Endothelial cell of umbilical vein (primary cell): ENCODE results near the gene SYNGR3. TPM values are rescaled to one million over a fixed set of nuclear protein-coding genes. Genes with fewer than 3 reads are reported as not detected.
"Not testable (repeated sequence)": the region's sequence is repeated elsewhere in the genome, so short reads cannot be mapped to it uniquely, and the experiment has no call there.

ENCODE experiments used
- BruUV-seq: library from RNA; stranded (reverse); fragments of 400-500 nt; replicated peaks from 2 replicates; lab custom pipeline; 2021; lab: Mats Ljungman, UMichigan
- CTCF ChIA-PET: fragments of 300-600, 350-600 bp; sonication (Branson Sonifier 250); formaldehyde crosslinking; loops from one replicate; lab custom pipeline; 2021; ENCODE audit warnings: antibody characterized with exemption, inconsistent platforms; lab: Charles Lee
- POLR2A ChIA-PET: fragments of 300-600, 350-600 bp; sonication (Branson Sonifier 250); formaldehyde crosslinking; loops from one replicate; lab custom pipeline; 2021; ENCODE audit warnings: antibody characterized with exemption, inconsistent platforms; lab: Charles Lee
- DNase-seq: peaks from one replicate; pipeline ENCODE4 v3.0.0-alpha.2; 2011; ENCODE audit warnings: low read depth, low spot score
- FAIRE-seq: peaks from 2 replicates; lab custom pipeline; 2011; peaks lifted over from hg19 to GRCh38; lab: Jason Lieb, UNC
- H2AFZ ChIP-seq: 2 replicates; pipeline ENCODE4 v1.6.0; 2012; ENCODE audit warnings: low read depth, low read length, control low read depth, inconsistent platforms
- H3K27ac ChIP-seq: 2 replicates; pipeline ENCODE4 v1.5.1; 2011; ENCODE audit warnings: low read depth, mild to moderate bottlenecking, control low read depth, low read length, moderate library complexity; ENCODE audit not compliant: insufficient read depth
- H3K27me3 ChIP-seq, 2 experiments: 2 replicates each; pipeline versions ENCODE4 v1.6.0 to v1.6.1; 2011; ENCODE audit warnings: low read length in 2 of 2, mixed read lengths in 1 of 2; ENCODE audit not compliant: control insufficient read depth in 2 of 2, insufficient read depth in 2 of 2
- H3K36me3 ChIP-seq, 2 experiments: 2 replicates in 1 of 2; 3 replicates in 1 of 2; pipeline ENCODE4 v1.5.1; 2011; ENCODE audit warnings: low read length in 2 of 2, mild to moderate bottlenecking in 1 of 2, moderate library complexity in 1 of 2; ENCODE audit not compliant: control insufficient read depth in 2 of 2, insufficient read depth in 2 of 2; ENCODE audit errors: extremely low read depth in 1 of 2
- H3K4me1 ChIP-seq: 3 replicates; pipeline ENCODE4 v1.5.1; 2011; ENCODE audit warnings: mild to moderate bottlenecking, low read length; ENCODE audit not compliant: control insufficient read depth, insufficient read depth; ENCODE audit errors: extremely low read depth
- H3K4me2 ChIP-seq: 2 replicates; pipeline ENCODE4 v1.6.1; 2011; ENCODE audit warnings: low read length, control low read depth, mixed read lengths; ENCODE audit not compliant: insufficient read depth
- H3K4me3 ChIP-seq, 3 experiments: fragments of 200-600 bp in 1 of 3; sonication (generic), shearing (Covaris generic) in 1 of 3; replicated peaks in 1 of 3; 2 replicates each; pipeline ENCODE4 v1.5.1; 2011 to 2016; ENCODE audit warnings: control low read depth in 3 of 3, low read length in 3 of 3, mild to moderate bottlenecking in 2 of 3, inconsistent platforms in 1 of 3, low read depth in 1 of 3, moderate library complexity in 1 of 3; ENCODE audit not compliant: insufficient read depth in 1 of 3
- H3K79me2 ChIP-seq: 2 replicates; pipeline ENCODE4 v1.6.0; 2012; ENCODE audit warnings: low read length, inconsistent platforms; ENCODE audit not compliant: control insufficient read depth, insufficient read depth
- H3K9ac ChIP-seq: replicated peaks from 2 replicates; pipeline ENCODE3; 2011; ENCODE audit warnings: low read length, control low read depth; ENCODE audit not compliant: insufficient read depth; ENCODE audit errors: extremely low read depth
- H3K9me1 ChIP-seq: replicated peaks from 3 replicates; pipeline ENCODE4 v1.6.0; 2011; ENCODE audit warnings: mild to moderate bottlenecking, low read length; ENCODE audit not compliant: control insufficient read depth, insufficient read depth; ENCODE audit errors: extremely low read depth
- H3K9me3 ChIP-seq: replicated peaks from 2 replicates; pipeline ENCODE4 v1.5.1; 2012; ENCODE audit warnings: low read length, inconsistent platforms; ENCODE audit not compliant: control insufficient read depth, insufficient read depth
- H4K20me1 ChIP-seq: replicated peaks from 2 replicates; pipeline ENCODE3; 2011; ENCODE audit warnings: mild to moderate bottlenecking, low read length; ENCODE audit not compliant: control insufficient read depth, insufficient read depth; ENCODE audit errors: extremely low read depth
- EZH2 ChIP-seq: IDR thresholded peaks from 2 replicates; pipeline ENCODE4 v1.6.1; 2012; ENCODE audit warnings: borderline replicate concordance, low read depth, mild to moderate bottlenecking, moderate library complexity, low read length, inconsistent platforms; ENCODE audit not compliant: severe bottlenecking
- JUN ChIP-seq: IDR thresholded peaks from 2 replicates; pipeline ENCODE4 v1.6.1; 2011; ENCODE audit warnings: borderline replicate concordance, low read depth; ENCODE audit not compliant: insufficient read length, insufficient read depth
- MYC ChIP-seq: IDR thresholded peaks from one replicate; pipeline ENCODE4 v1.6.1; 2011; ENCODE audit warnings: mild to moderate bottlenecking, low read depth, low read length
- POLR2A ChIP-seq: IDR thresholded peaks from 2 replicates; pipeline ENCODE4 v1.6.1; 2012; ENCODE audit warnings: low read depth, mild to moderate bottlenecking, control low read depth, low read length
- POLR2AphosphoS5 ChIP-seq: IDR thresholded peaks from 2 replicates; pipeline ENCODE4 v1.6.1; 2012; ENCODE audit warnings: low read depth, mild to moderate bottlenecking, control low read depth, low read length, moderate library complexity; ENCODE audit not compliant: insufficient read depth
- dilution Hi-C: fragments of 300-500 bp; cut with MboI; formaldehyde crosslinking; loops from one replicate; pipeline ENCODE4 v1.15.0; 2019; ENCODE audit warnings: low sequenced_read_pairs; ENCODE audit not compliant: extremely low pct_ligation_motif_present
- intact Hi-C: fragments of 100-400 bp; cut with micrococcal nuclease; formaldehyde crosslinking; loops from one replicate; pipeline ENCODE4 v1.10.0; 2022
- polyA plus RNA-seq, 4 experiments: library from polyadenylated mRNA; depleted of rRNA in 3 of 4; stranded (reverse) in 3 of 4; unstranded in 1 of 4; fragments of >200 nt; gene quantifications; 2 replicates each; pipeline versions ENCODE4 v1.2.1 to v1.2.3, GENCODE V29; 2011 to 2012; ENCODE audit warnings: missing spikeins in 1 of 4
- total RNA-seq: library from RNA; stranded (reverse); gene quantifications from 2 replicates; pipeline ENCODE4 v1.2.3, GENCODE V29; 2021
- TF ChIP-seq, protein P1 (sequence below): IDR thresholded peaks from 2 replicates; pipeline ENCODE4 v1.6.1; 2011; ENCODE audit not compliant: insufficient read depth, insufficient read length

The SYNGR3 gene
- total and polyA plus RNA-seq, 2 donors (not counting 3 experiments of a cell fraction or from before 2014, with no cell fraction given), result 0.95 to 1.4 TPM

- POLR2A ChIA-PET, result no interaction called here
- H2AFZ ChIP-seq, result peak within 1 kb of the TSS; percentile 45
- no peaks in the 10 kb centered on the region for H3K27me3 ChIP-seq
- intact Hi-C loops (loop anchor here (2.0 kb wide), 1 partner anchor 45 kb away; the partner anchor contains the start of gene RPS2), dilution Hi-C loops (no loop called here)
- H3K4me1 ChIP-seq, result peaks cover 41% of the 10 kb centered on the region
- no peaks in the 10 kb centered on the region for H3K9me1 ChIP-seq
- H4K20me1 ChIP-seq, result no peaks in the 10 kb centered on the region
- TF ChIP-seq POLR2AphosphoS5, result peak; percentile 96
- TF ChIP-seq, protein P1, sequence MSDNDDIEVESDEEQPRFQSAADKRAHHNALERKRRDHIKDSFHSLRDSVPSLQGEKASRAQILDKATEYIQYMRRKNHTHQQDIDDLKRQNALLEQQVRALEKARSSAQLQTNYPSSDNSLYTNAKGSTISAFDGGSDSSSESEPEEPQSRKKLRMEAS, result peak; percentile 89
- peak; percentile 86 for TF ChIP-seq MYC
- peak; percentile 94 for TF ChIP-seq POLR2A
- no peak for TF ChIP-seq JUN
- no peak for TF ChIP-seq EZH2
- peaks cover 48% of the 10 kb centered on the region for H3K79me2 ChIP-seq
- peak within 1 kb of the TSS; percentile 86 for H3K27ac ChIP-seq
- DNase-seq, result peak; percentile 72
- FAIRE-seq, result peak; percentile 92
- peak within 1 kb of the TSS; percentile 93 for H3K9ac ChIP-seq
- peak within 1 kb of the TSS; percentile 72 to 85 (median 76) for H3K4me3 ChIP-seq
- TSS peak; percentile 95 for BruUV-seq
- CTCF ChIA-PET, result interaction anchor here (2.7 kb wide), 1 partner anchor 131 kb away, joined by 28 read pairs; no protein-coding TSS in a partner anchor
- no peaks in the 10 kb centered on the region for H3K36me3 ChIP-seq
- no peaks in the 10 kb centered on the region for H3K9me3 ChIP-seq
- H3K4me2 ChIP-seq, result peak within 1 kb of the TSS; percentile 92
Measured at GRCh38 chr16:2009791-2010510, 20.2 kb downstream of the SYNGR3 start, which contains the start of gene ZNF598. Gene ZNF598 (minus strand): TSS chr16:2009821.

- POLR2A ChIA-PET, result not testable (repeated sequence)
- CTCF ChIA-PET, result interaction anchor here (0.7 to 2.3 kb wide), 3 partner anchors 11 to 239 kb away, joined by 3 to 12 read pairs (median 7); partner anchors contain the start of genes ECI1 and FAHD1
Measured at GRCh38 chr16:2011726-2012125, 22.0 kb downstream of the SYNGR3 start.

More at GRCh38 chr16:2011726-2012125, 22.0 kb downstream of the SYNGR3 start:
- H3K4me1 ChIP-seq, result peaks cover 26% of the 10 kb centered on the region
- H3K4me2 ChIP-seq, H3K9me3 ChIP-seq, H3K27ac ChIP-seq, intact Hi-C loops, H2AFZ ChIP-seq, H3K27me3 ChIP-seq, FAIRE-seq, H3K9me1 ChIP-seq, DNase-seq, H3K36me3 ChIP-seq, dilution Hi-C loops, H4K20me1 ChIP-seq, H3K4me3 ChIP-seq, BruUV-seq, H3K9ac ChIP-seq: not testable (repeated sequence)
- peaks cover 30% of the 10 kb centered on the region for H3K79me2 ChIP-seq
